GM12878 (cell line): Measurements from ENCODE around the gene RNF7. TPM values are rescaled to one million over a fixed set of nuclear protein-coding genes. Genes with fewer than 3 reads are reported as not detected.

ENCODE experiments used
- ATAC-seq: fragments of 200-7000 bp; cut with Tn5 transposase; 3 replicates; pipeline ENCODE4 v1.9.1; 2020; ENCODE audit warnings: mild to moderate bottlenecking, moderate library complexity
- BruUV-seq: library from RNA; stranded (reverse); fragments of 400-500 nt; replicated peaks from 2 replicates; lab custom pipeline; 2021; lab: Mats Ljungman, UMichigan
- CTCF ChIA-PET: fragments of 300-600 bp; sonication (Branson Sonifier 250); formaldehyde crosslinking; extraction: SDS; loops from one replicate; lab custom pipeline; 2021; ENCODE audit warnings: inconsistent platforms; lab: Yijun Ruan, JAX
- POLR2A ChIA-PET: fragments of 350-600 bp; formaldehyde crosslinking; extraction: SDS; loops from one replicate; lab custom pipeline; 2021; ENCODE audit warnings: inconsistent platforms; lab: Charles Lee
- RAD21 ChIA-PET: fragments of 300-600 bp; sonication (Branson Sonifier 250); formaldehyde crosslinking; loops from one replicate; lab custom pipeline; 2023; ENCODE audit warnings: antibody characterized with exemption; ENCODE audit not compliant: unreplicated experiment; lab: Charles Lee
- SMC1A ChIA-PET: fragments of 300-600 bp; sonication (Branson Sonifier 250); formaldehyde crosslinking; loops from one replicate; lab custom pipeline; 2023; ENCODE audit not compliant: unreplicated experiment, uncharacterized antibody; lab: Charles Lee
- DNase-seq: peaks from one replicate; pipeline ENCODE4 v3.0.0-alpha.2; 2011; ENCODE audit warnings: low read depth, low spot score
- FAIRE-seq: peaks from 3 replicates; lab custom pipeline; 2011; peaks lifted over from hg19 to GRCh38; lab: Jason Lieb, UNC
- H2AFZ ChIP-seq: 2 replicates; pipeline ENCODE4 v1.6.0; 2011; ENCODE audit warnings: low read depth, low read length, control low read depth; ENCODE audit not compliant: control insufficient read depth
- H3K27ac ChIP-seq: 2 replicates; pipeline ENCODE4 v1.5.1; 2011; ENCODE audit warnings: control low read depth; ENCODE audit not compliant: control insufficient read depth, insufficient read depth
- H3K27me3 ChIP-seq, 2 experiments: replicated peaks in 1 of 2; 2 replicates each; pipeline versions ENCODE4 v1.6.0 to v1.6.1; 2011; ENCODE audit warnings: low read length in 1 of 2; ENCODE audit not compliant: control insufficient read depth in 2 of 2, insufficient read depth in 2 of 2
- H3K36me3 ChIP-seq, 2 experiments: 2 replicates each; pipeline ENCODE4 v1.5.1; 2011; ENCODE audit warnings: low read length in 1 of 2; ENCODE audit not compliant: control insufficient read depth in 2 of 2, insufficient read depth in 2 of 2
- H3K4me1 ChIP-seq: 2 replicates; pipeline ENCODE4 v1.6.1; 2011; ENCODE audit warnings: mild to moderate bottlenecking, low read length, moderate library complexity, mixed read lengths; ENCODE audit not compliant: control insufficient read depth, insufficient read depth
- H3K4me2 ChIP-seq: 2 replicates; pipeline ENCODE4 v1.6.0; 2011; ENCODE audit warnings: control low read depth; ENCODE audit not compliant: control insufficient read depth, insufficient read depth
- H3K4me3 ChIP-seq: fragments of 200-600 bp; sonication (generic); 2 replicates; pipeline ENCODE4 v1.5.1; 2016
- H3K79me2 ChIP-seq: 2 replicates; pipeline ENCODE4 v1.6.0; 2011; ENCODE audit warnings: low read length; ENCODE audit not compliant: control insufficient read depth, insufficient read depth
- H3K9ac ChIP-seq: 2 replicates; pipeline ENCODE4 v1.8.0; 2011; ENCODE audit warnings: low read length, control low read depth, mixed read lengths; ENCODE audit not compliant: control insufficient read depth, insufficient read depth
- H3K9me3 ChIP-seq: replicated peaks from 3 replicates; pipeline ENCODE4 v1.5.1; 2011; ENCODE audit warnings: mild to moderate bottlenecking, low read length; ENCODE audit not compliant: control insufficient read depth, insufficient read depth
- H4K20me1 ChIP-seq: 2 replicates; pipeline ENCODE4 v1.6.0; 2011; ENCODE audit not compliant: control insufficient read depth, insufficient read depth
- ATF7 ChIP-seq: fragments of 450-650 bp; IDR thresholded peaks from 2 replicates; pipeline ENCODE4 v1.6.1; 2016; ENCODE audit warnings: low read depth, mild to moderate bottlenecking
- BACH1 ChIP-seq: fragments of 450-650 bp; IDR thresholded peaks from 2 replicates; pipeline ENCODE4 v1.6.1; 2017; ENCODE audit warnings: mild to moderate bottlenecking, borderline replicate concordance
- BMI1 ChIP-seq: fragments of 450-650 bp; IDR thresholded peaks from 2 replicates; pipeline ENCODE4 v1.6.1; 2016; ENCODE audit warnings: mild to moderate bottlenecking, moderate library complexity, borderline replicate concordance
- CEBPB ChIP-seq, 2 experiments: fragments of 150-350 bp in 1 of 2; IDR thresholded peaks; 2 replicates each; pipeline ENCODE4 v1.6.1; 2012 to 2014; ENCODE audit warnings: low read depth in 2 of 2, low read length in 2 of 2, borderline replicate concordance in 1 of 2, inconsistent platforms in 1 of 2
- FOXM1 ChIP-seq: IDR thresholded peaks from 2 replicates; pipeline ENCODE4 v1.6.1; 2012; ENCODE audit warnings: low read depth, mild to moderate bottlenecking, inconsistent platforms, low read length, moderate library complexity
- HDAC6 ChIP-seq: fragments of 200-600 bp; sonication (generic); IDR thresholded peaks from one replicate; pipeline ENCODE4 v1.8.0; 2017; ENCODE audit warnings: antibody characterized with exemption; ENCODE audit not compliant: unreplicated experiment
- IRF4 ChIP-seq: IDR thresholded peaks from 2 replicates; pipeline ENCODE4 v1.6.1; 2011; ENCODE audit warnings: low read depth, low read length
- MTA2 ChIP-seq: fragments of 450-650 bp; IDR thresholded peaks from 2 replicates; pipeline ENCODE4 v1.6.1; 2016; ENCODE audit warnings: low read depth, mild to moderate bottlenecking, moderate library complexity
- NRF1 ChIP-seq: conservative IDR thresholded peaks from 2 replicates; pipeline ENCODE4 v1.6.1; 2011; ENCODE audit warnings: mild to moderate bottlenecking, low read depth, low read length, improper control_type of control experiment
- PAX5 ChIP-seq: IDR thresholded peaks from 2 replicates; pipeline ENCODE4 v1.6.1; 2011; ENCODE audit warnings: low read depth, low read length, borderline replicate concordance
- SMC3 ChIP-seq: IDR thresholded peaks from 2 replicates; pipeline ENCODE4 v1.6.1; 2011; ENCODE audit warnings: low read length, improper control_type of control experiment, borderline replicate concordance
- ZBED1 ChIP-seq: IDR thresholded peaks from 2 replicates; pipeline ENCODE4 v1.6.1; 2016; ENCODE audit warnings: borderline replicate concordance
- ZNF384 ChIP-seq: IDR thresholded peaks from 2 replicates; pipeline ENCODE4 v1.6.1; 2012; ENCODE audit warnings: low read depth, mild to moderate bottlenecking, low read length, improper control_type of control experiment, borderline replicate concordance
- WGBS: methylation state at CpG from one replicate; pipeline ENCODE4 v1.1.6; 2016; ENCODE audit warnings: low lambda C conversion rate; ENCODE audit not compliant: insufficient replicate concordance, insufficient coverage; ENCODE audit errors: missing lambda C conversion rate; 5-methylcytosine and 5-hydroxymethylcytosine counted together
- in situ Hi-C: fragments of 300-500 bp; cut with MboI; formaldehyde crosslinking; loops from 9 replicates; pipeline ENCODE4 v1.14.3; 2018; ENCODE audit warnings: mixed read lengths
- intact Hi-C: fragments of 100-400 bp; cut with micrococcal nuclease; formaldehyde crosslinking; loops from one replicate; pipeline ENCODE4 v1.14.2; 2022; ENCODE audit not compliant: unreplicated experiment
- polyA plus RNA-seq, 11 experiments: library from polyadenylated mRNA; depleted of rRNA in 4 of 11; unstranded in 6 of 11; stranded (reverse) in 5 of 11; fragments of >200 nt; fragmentation: Nextera tagmentation in 4 of 11; fragmentation: Illumina TruSeq in 1 of 11; extraction: Ambion mirVana in 4 of 11; extraction: Trizol in 1 of 11; gene quantifications; 1 replicate in 1 of 11; 2 replicates in 10 of 11; pipeline versions ENCODE4 v1.2.1 to v1.2.3, GENCODE V29; 2011 to 2016; ENCODE audit warnings: inconsistent platforms in 2 of 11, missing spikeins in 2 of 11, low read depth in 1 of 11
- total RNA-seq, 4 experiments: library from RNA; depleted of rRNA in 3 of 4; stranded (reverse); fragments of >200 nt in 3 of 4; fragmentation: Illumina TruSeq in 1 of 4; extraction: Trizol in 1 of 4; gene quantifications; 2 replicates each; pipeline versions ENCODE4 v1.2.1 to v1.2.3, GENCODE V29; 2013 to 2021
- TF ChIP-seq, protein P1 (sequence below): fragments of 450-650 bp; IDR thresholded peaks from 2 replicates; pipeline ENCODE4 v1.6.1; 2017; ENCODE audit warnings: mild to moderate bottlenecking, moderate library complexity
- TF ChIP-seq, protein P2 (sequence below): IDR thresholded peaks from 2 replicates; pipeline ENCODE4 v1.6.1; 2011; ENCODE audit warnings: low read depth, mild to moderate bottlenecking, low read length, moderate library complexity, borderline replicate concordance; ENCODE audit errors: extremely low read depth
- TF ChIP-seq, protein P3 (sequence below): fragments of 450-650 bp; IDR thresholded peaks from 2 replicates; pipeline ENCODE4 v1.6.1; 2014; ENCODE audit warnings: mild to moderate bottlenecking

The RNF7 gene
- total and polyA plus RNA-seq, 10 of the 15 experiments (the other 5 are each of a cell fraction or from before 2014, with no cell fraction given) = 36.0 to 146 (median 76.4) TPM

DNA sequence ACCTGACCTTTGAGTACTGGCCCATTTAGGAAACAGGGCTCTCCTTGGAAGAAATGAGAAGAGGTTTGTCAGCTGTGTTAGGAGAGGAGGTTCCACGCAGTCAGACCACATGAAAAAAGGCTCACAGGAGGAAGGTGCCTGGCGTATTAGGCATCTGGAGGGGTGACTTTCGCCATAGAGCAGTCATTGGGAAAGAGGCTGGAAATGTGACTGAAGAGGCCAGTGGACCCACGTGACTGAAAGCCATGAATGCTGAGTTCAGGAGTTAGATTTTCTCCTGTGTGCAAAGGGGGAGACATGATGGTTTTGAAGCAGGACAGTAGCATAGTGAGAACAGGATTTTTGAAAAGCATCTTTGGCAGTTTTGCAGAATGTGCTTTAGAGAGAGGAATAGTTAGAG lies 29.7 kb upstream of the RNF7 start:
- Histone ChIP-seq H3K27me3 (no peaks in the 10 kb centered on the region; a peak in 1 of 4 replicates), H3K9me3 (no peaks in the 10 kb centered on the region), H3K27ac (no peak overlapping the region), H3K4me2 (no peak overlapping the region), H3K36me3 (no peaks in the 10 kb centered on the region), H3K4me3 (no peak overlapping the region)
- ATAC-seq (no peak), DNase-seq (no peak), FAIRE-seq (no peak)
- intact Hi-C loops = no loop called here
- TF ChIP-seq ZNF384 (no peak), ZBED1 (no peak), IRF4 (no peak), CEBPB (IDR thresholded peaks at IDR 0.05; ENCODE audit: borderline replicate concordance in 1 of 2, low read depth in 2 of 2, low read length in 2 of 2) (no peak), PAX5 (no peak), MTA2 (no peak), HDAC6 (no peak), BACH1 (no peak), NRF1 (no peak), BMI1 (no peak), ATF7 (no peak), FOXM1 (no peak), SMC3 (no peak)
- TF ChIP-seq, protein P1, sequence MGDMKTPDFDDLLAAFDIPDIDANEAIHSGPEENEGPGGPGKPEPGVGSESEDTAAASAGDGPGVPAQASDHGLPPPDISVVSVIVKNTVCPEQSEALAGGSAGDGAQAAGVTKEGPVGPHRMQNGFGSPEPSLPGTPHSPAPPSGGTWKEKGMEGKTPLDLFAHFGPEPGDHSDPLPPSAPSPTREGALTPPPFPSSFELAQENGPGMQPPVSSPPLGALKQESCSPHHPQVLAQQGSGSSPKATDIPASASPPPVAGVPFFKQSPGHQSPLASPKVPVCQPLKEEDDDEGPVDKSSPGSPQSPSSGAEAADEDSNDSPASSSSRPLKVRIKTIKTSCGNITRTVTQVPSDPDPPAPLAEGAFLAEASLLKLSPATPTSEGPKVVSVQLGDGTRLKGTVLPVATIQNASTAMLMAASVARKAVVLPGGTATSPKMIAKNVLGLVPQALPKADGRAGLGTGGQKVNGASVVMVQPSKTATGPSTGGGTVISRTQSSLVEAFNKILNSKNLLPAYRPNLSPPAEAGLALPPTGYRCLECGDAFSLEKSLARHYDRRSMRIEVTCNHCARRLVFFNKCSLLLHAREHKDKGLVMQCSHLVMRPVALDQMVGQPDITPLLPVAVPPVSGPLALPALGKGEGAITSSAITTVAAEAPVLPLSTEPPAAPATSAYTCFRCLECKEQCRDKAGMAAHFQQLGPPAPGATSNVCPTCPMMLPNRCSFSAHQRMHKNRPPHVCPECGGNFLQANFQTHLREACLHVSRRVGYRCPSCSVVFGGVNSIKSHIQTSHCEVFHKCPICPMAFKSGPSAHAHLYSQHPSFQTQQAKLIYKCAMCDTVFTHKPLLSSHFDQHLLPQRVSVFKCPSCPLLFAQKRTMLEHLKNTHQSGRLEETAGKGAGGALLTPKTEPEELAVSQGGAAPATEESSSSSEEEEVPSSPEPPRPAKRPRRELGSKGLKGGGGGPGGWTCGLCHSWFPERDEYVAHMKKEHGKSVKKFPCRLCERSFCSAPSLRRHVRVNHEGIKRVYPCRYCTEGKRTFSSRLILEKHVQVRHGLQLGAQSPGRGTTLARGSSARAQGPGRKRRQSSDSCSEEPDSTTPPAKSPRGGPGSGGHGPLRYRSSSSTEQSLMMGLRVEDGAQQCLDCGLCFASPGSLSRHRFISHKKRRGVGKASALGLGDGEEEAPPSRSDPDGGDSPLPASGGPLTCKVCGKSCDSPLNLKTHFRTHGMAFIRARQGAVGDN = no peak
- TF ChIP-seq, protein P2, sequence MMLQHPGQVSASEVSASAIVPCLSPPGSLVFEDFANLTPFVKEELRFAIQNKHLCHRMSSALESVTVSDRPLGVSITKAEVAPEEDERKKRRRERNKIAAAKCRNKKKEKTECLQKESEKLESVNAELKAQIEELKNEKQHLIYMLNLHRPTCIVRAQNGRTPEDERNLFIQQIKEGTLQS = no peak
- TF ChIP-seq, protein P3, sequence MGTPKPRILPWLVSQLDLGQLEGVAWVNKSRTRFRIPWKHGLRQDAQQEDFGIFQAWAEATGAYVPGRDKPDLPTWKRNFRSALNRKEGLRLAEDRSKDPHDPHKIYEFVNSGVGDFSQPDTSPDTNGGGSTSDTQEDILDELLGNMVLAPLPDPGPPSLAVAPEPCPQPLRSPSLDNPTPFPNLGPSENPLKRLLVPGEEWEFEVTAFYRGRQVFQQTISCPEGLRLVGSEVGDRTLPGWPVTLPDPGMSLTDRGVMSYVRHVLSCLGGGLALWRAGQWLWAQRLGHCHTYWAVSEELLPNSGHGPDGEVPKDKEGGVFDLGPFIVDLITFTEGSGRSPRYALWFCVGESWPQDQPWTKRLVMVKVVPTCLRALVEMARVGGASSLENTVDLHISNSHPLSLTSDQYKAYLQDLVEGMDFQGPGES = no peak
- TF ChIP-seq, all 136 proteins: peak for 0
- no TSS peak for BruUV-seq
- Histone ChIP-seq H3K79me2 (no peaks in the 10 kb centered on the region), H4K20me1 (no peaks in the 10 kb centered on the region), H3K4me1 (no peaks in the 10 kb centered on the region), H2AFZ (no peak overlapping the region), H3K9ac (no peak overlapping the region)
- in situ Hi-C loops = no loop called here
- SMC1A ChIA-PET = no interaction called here
- RAD21 ChIA-PET = no interaction called here
- CTCF ChIA-PET = no interaction called here
- POLR2A ChIA-PET = no interaction called here
- 40% methylated on average over 4 of the region's 4 CpGs for WGBS
